ENCODE measurements around the gene TNRC6A. TPM values are rescaled to one million over a fixed set of nuclear protein-coding genes. Genes with fewer than 3 reads are reported as not detected.

The TNRC6A gene
- total and polyA plus RNA-seq, 2 experiments from 2014 or later = 12.5 to 13.1 TPM

- H3K4me1 ChIP-seq (ENCODE audit: insufficient read depth) = 0 out of 2 replicates have a peak, but pooled peaks cover 5% of the 10 kb centered on the region
- H3K9ac ChIP-seq = no peak overlapping the region
- peaks cover 58% of the 10 kb centered on the region for H3K36me3 ChIP-seq (ENCODE audit: low read depth)
- WGBS, 2 experiments (ENCODE audit: low coverage in 1 of 2, low lambda C conversion rate in 2 of 2, missing lambda C conversion rate in 2 of 2) = 92 to 93% methylated on average over 9 of the region's 9 CpGs
- H3K9me3 ChIP-seq (ENCODE audit: low read depth) = no peaks in the 10 kb centered on the region
- TF ChIP-seq EZH2phosphoT487 (IDR thresholded peaks at IDR 0.05; ENCODE audit: insufficient read depth, low read depth) = no peak
- TF ChIP-seq EZH2 (IDR thresholded peaks at IDR 0.05; ENCODE audit: insufficient read depth, poor library complexity, severe bottlenecking) = no peak
- no peaks in the 10 kb centered on the region for H4K20me1 ChIP-seq (ENCODE audit: insufficient read depth)
- H3K27ac ChIP-seq = no peak overlapping the region; the same call in 1 of the 2 replicates
- no peaks in the 10 kb centered on the region for H3K27me3 ChIP-seq (replicated peaks; ENCODE audit: insufficient read depth)
- no peak overlapping the region for H2AFZ ChIP-seq
- no peak overlapping the region for H3K4me2 ChIP-seq (ENCODE audit: unreplicated experiment)
- no peaks in the 10 kb centered on the region for H3K9me2 ChIP-seq (ENCODE audit: insufficient read depth)
- peaks cover 11% of the 10 kb centered on the region; the same call in 1 of the 2 replicates for H3F3A ChIP-seq (ENCODE audit: insufficient read depth)
- no peaks in the 10 kb centered on the region for H3K79me2 ChIP-seq (ENCODE audit: insufficient read depth)
- no peak for DNase-seq
- H3K4me3 ChIP-seq = no peak overlapping the region
- in situ Hi-C loops (cut with MboI) = no loop called here
Measured at GRCh38 chr16:24821129-24821528, 91.7 kb downstream of the TNRC6A start.

DNA sequence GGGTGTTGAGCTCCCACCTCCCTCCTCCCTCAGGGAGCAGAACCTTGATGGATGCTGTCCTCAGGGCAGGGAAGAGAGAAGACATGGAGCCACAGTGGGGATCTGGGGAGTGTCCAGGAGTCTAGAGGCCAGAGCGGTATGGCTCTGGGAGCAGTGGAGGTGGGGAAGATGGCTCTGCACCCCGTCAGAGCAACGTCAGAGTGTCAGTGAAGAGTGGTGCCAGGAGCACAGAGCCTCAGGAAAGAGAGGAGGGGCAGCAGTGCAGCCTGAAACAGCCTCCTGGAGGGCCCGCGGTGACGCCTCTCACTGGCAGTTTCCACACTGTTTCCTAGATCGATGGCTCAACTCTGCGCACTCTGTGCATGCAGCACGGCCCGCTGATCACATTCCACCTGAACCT lies 93.1 kb downstream of the TNRC6A start:
- Histone ChIP-seq H3K9me2 (ENCODE audit: insufficient read depth) (no peaks in the 10 kb centered on the region), H3K36me3 (ENCODE audit: low read depth) (peaks cover 53% of the 10 kb centered on the region), H3F3A (ENCODE audit: insufficient read depth) (peaks cover 11% of the 10 kb centered on the region; the same call in 1 of the 2 replicates), H3K4me2 (ENCODE audit: unreplicated experiment) (no peak overlapping the region), H2AFZ (no peak overlapping the region), H4K20me1 (ENCODE audit: insufficient read depth) (no peaks in the 10 kb centered on the region), H3K79me2 (ENCODE audit: insufficient read depth) (no peaks in the 10 kb centered on the region), H3K27me3 (replicated peaks; ENCODE audit: insufficient read depth) (no peaks in the 10 kb centered on the region), H3K4me3 (no peak overlapping the region), H3K4me1 (ENCODE audit: insufficient read depth) (0 out of 2 replicates have a peak, but pooled peaks cover 5% of the 10 kb centered on the region), H3K27ac (no peak overlapping the region), H3K9ac (no peak overlapping the region), H3K9me3 (ENCODE audit: low read depth) (no peaks in the 10 kb centered on the region)
- in situ Hi-C loops (cut with MboI) = no loop called here
- DNase-seq = no peak
- TF ChIP-seq EZH2 (IDR thresholded peaks at IDR 0.05; ENCODE audit: insufficient read depth, poor library complexity, severe bottlenecking) = no peak
- TF ChIP-seq EZH2phosphoT487 (IDR thresholded peaks at IDR 0.05; ENCODE audit: insufficient read depth, low read depth) = no peak
- WGBS, 2 experiments (ENCODE audit: low coverage in 1 of 2, low lambda C conversion rate in 2 of 2, missing lambda C conversion rate in 2 of 2) = 88 to 91% methylated on average over 10 of the region's 10 CpGs

GRCh38 chr16:24822974-24823373 lies 93.5 kb downstream of the TNRC6A start:
- Histone ChIP-seq H3K27me3 (replicated peaks; ENCODE audit: insufficient read depth) (no peaks in the 10 kb centered on the region), H4K20me1 (ENCODE audit: insufficient read depth) (no peaks in the 10 kb centered on the region), H3K4me3 (no peak overlapping the region), H3K9me3 (ENCODE audit: low read depth) (no peaks in the 10 kb centered on the region), H3K9me2 (ENCODE audit: insufficient read depth) (no peaks in the 10 kb centered on the region), H3K27ac (no peak overlapping the region), H3F3A (ENCODE audit: insufficient read depth) (peaks cover 11% of the 10 kb centered on the region; the same call in 1 of the 2 replicates), H3K4me2 (ENCODE audit: unreplicated experiment) (no peak overlapping the region), H3K79me2 (ENCODE audit: insufficient read depth) (no peaks in the 10 kb centered on the region), H3K9ac (no peak overlapping the region), H3K36me3 (ENCODE audit: low read depth) (peaks cover 49% of the 10 kb centered on the region), H3K4me1 (ENCODE audit: insufficient read depth) (0 out of 2 replicates have a peak, but pooled peaks cover 5% of the 10 kb centered on the region), H2AFZ (no peak overlapping the region)
- TF ChIP-seq EZH2phosphoT487 (IDR thresholded peaks at IDR 0.05; ENCODE audit: insufficient read depth, low read depth) (no peak), EZH2 (IDR thresholded peaks at IDR 0.05; ENCODE audit: insufficient read depth, poor library complexity, severe bottlenecking) (no peak)
- in situ Hi-C loops (cut with MboI) = no loop called here
- DNase-seq = no peak
- WGBS, 2 experiments (ENCODE audit: low coverage in 1 of 2, low lambda C conversion rate in 2 of 2, missing lambda C conversion rate in 2 of 2) = 88 to 92% methylated on average over 8 of the region's 8 CpGs

DNA sequence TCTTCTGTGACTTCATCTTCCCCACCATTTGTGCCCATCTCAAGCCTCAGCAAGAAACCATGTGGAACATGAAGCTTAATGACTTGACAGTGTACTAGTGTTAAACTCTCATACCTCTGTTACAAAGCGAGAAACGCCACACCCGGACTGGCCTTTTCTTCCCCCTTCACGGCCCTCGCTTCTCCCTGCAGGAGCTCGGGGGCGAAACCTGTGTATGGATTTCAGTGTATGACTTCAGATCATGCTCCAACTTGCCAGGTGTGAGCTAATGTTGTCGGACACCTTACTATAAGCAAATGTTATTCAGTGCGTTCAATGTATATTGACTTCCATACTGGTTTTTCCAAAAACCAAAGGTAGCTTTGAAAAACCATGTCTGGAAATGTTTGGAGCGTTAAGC lies 96.2 kb downstream of the TNRC6A start:
- H3F3A ChIP-seq (ENCODE audit: insufficient read depth) = peaks cover 4% of the 10 kb centered on the region; the same call in 1 of the 2 replicates
- no peak for DNase-seq
- no peaks in the 10 kb centered on the region for H3K79me2 ChIP-seq (ENCODE audit: insufficient read depth)
- H3K4me1 ChIP-seq (ENCODE audit: insufficient read depth) = no peaks in the 10 kb centered on the region
- no peaks in the 10 kb centered on the region for H3K9me3 ChIP-seq (ENCODE audit: low read depth)
- no peak overlapping the region for H3K9ac ChIP-seq
- H3K9me2 ChIP-seq (ENCODE audit: insufficient read depth) = no peaks in the 10 kb centered on the region
- no peak overlapping the region for H3K4me3 ChIP-seq
- H3K4me2 ChIP-seq (ENCODE audit: unreplicated experiment) = no peak overlapping the region
- no peak overlapping the region for H2AFZ ChIP-seq
- in situ Hi-C loops (cut with MboI) = no loop called here
- no peak for TF ChIP-seq EZH2phosphoT487 (IDR thresholded peaks at IDR 0.05; ENCODE audit: insufficient read depth, low read depth)
- TF ChIP-seq EZH2 (IDR thresholded peaks at IDR 0.05; ENCODE audit: insufficient read depth, poor library complexity, severe bottlenecking) = no peak
- no peaks in the 10 kb centered on the region for H4K20me1 ChIP-seq (ENCODE audit: insufficient read depth)
- H3K27me3 ChIP-seq (replicated peaks; ENCODE audit: insufficient read depth) = no peaks in the 10 kb centered on the region
- peaks cover 29% of the 10 kb centered on the region; the same call in 1 of the 2 replicates for H3K36me3 ChIP-seq (ENCODE audit: low read depth)
- WGBS, 2 experiments (ENCODE audit: low coverage in 1 of 2, low lambda C conversion rate in 2 of 2, missing lambda C conversion rate in 2 of 2) = 94 to 95% methylated on average over 10 of the region's 10 CpGs
- H3K27ac ChIP-seq = no peak overlapping the region
